Measurements from ENCODE around the gene PDE4B. TPM values are rescaled to one million over a fixed set of nuclear protein-coding genes. Genes with fewer than 3 reads are reported as not detected.

PDE4B gene
- total RNA-seq, 1 experiment from 2014 or later, result 83.5 TPM

Small RNAs within 50 kb of the gene (small RNA-seq; reads per million reads assigned to genes)
- gene RN7SL854P (0 reads per million in 2 experiments), gene RNU4-88P (0 reads per million in 2 experiments)

Measured in NCI-H460 (cell line).